Activated CD4-positive, alpha-beta T cell treated with anti-CD3 and anti-CD28 coated beads, Interleukin-2, amount 50 U/mL, for 16 hours (primary cell): ENCODE results near the gene HACD2.

ENCODE experiments used
- DNase-seq: peaks from one replicate; pipeline ENCODE4 v3.0.0-alpha.2; 2020

HACD2 gene

GRCh38 chr3:123444744-123445143 is 140.1 kb downstream of the HACD2 start:
- no peak for DNase-seq

DNA sequence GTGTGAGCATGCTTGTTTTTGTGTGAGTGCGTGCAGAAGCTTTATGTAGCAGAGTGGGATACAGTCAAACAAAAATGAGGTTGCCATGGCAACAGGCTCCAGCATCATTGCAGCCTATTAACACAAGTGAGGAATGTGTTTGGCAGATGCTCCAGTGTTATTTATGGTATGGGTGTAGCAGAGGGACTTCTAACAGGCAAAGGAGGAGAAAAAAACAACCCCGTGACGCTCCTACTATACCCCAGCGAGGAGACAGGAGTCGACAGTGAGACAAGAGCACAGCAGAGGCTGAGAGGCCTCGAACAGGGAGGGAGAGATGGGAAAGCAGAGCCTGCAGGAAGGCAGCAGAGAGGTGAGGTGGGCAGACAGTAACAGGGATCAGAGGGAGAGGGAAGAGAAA is 140.8 kb downstream of the HACD2 start:
- no peak for DNase-seq

- DNase-seq = no peak
These were observed 141.9 kb downstream of the HACD2 start for GRCh38 chr3:123442908-123443307.

DNA sequence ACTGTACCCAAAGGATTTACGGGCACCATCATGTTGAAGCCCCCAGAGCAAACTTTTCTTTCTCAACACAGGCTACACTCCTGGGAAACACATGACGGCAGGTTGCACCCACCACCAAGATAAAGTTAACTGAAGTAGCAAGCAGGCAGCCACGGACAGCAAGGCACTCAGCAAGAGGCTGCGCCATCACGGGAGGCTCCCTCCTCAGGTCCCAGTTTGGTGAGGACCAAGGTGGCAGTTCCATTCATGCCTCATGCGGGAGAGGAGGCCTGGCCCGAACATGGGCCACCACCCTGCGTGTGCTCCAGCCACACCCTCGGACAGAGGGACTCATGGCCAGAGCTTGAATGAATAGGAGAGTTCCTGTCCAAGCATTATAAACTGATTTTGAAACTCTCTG is 142.7 kb downstream of the HACD2 start:
- no peak for DNase-seq
